Measurements from ENCODE around the gene CCT2. TPM values are rescaled to one million over a fixed set of nuclear protein-coding genes. Genes with fewer than 3 reads are reported as not detected.

CCT2 gene
- total RNA-seq, 1 experiment from 2014 or later: 270 TPM

DNA sequence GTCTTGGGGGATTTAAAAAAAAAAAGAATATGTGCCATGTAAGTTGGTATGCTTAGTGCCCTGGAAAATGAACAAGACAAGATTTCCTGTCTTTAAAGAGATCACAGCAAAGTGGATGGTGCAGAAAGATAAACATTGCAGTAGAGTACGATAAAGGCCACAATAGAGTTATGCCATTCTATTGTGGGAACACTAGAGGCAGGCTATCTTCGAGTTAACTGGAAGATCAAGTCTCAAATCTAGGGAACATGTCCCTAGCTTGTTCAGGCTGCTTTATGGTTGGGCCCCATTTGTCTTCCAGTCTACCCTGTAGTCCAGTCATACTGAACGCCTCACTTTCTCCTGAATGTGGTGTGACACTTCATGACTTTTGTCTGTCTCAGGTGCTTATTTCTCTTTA is 18.7 kb upstream of the CCT2 start:
- Histone ChIP-seq H3K4me3 (ENCODE audit: low read depth in 2 of 2, low read length in 2 of 2) (no peak overlapping the region), H3K36me3 (ENCODE audit: control insufficient read depth, insufficient read depth, low read length) (peaks cover 5% of the 10 kb centered on the region; the same call in 1 of the 2 replicates), H3K9me3 (ENCODE audit: control insufficient read depth, insufficient read depth, low read depth, low read length) (no peaks in the 10 kb centered on the region), H3K27me3 (ENCODE audit: control insufficient read depth, insufficient read depth, low read length) (no peaks in the 10 kb centered on the region), H3K27ac (ENCODE audit: low read length) (no peak overlapping the region), H3K4me1 (ENCODE audit: control insufficient read depth, insufficient read depth, low read length) (no peaks in the 10 kb centered on the region)
- TF ChIP-seq, protein P1, sequence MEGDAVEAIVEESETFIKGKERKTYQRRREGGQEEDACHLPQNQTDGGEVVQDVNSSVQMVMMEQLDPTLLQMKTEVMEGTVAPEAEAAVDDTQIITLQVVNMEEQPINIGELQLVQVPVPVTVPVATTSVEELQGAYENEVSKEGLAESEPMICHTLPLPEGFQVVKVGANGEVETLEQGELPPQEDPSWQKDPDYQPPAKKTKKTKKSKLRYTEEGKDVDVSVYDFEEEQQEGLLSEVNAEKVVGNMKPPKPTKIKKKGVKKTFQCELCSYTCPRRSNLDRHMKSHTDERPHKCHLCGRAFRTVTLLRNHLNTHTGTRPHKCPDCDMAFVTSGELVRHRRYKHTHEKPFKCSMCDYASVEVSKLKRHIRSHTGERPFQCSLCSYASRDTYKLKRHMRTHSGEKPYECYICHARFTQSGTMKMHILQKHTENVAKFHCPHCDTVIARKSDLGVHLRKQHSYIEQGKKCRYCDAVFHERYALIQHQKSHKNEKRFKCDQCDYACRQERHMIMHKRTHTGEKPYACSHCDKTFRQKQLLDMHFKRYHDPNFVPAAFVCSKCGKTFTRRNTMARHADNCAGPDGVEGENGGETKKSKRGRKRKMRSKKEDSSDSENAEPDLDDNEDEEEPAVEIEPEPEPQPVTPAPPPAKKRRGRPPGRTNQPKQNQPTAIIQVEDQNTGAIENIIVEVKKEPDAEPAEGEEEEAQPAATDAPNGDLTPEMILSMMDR (IDR thresholded peaks at IDR 0.05): peak; percentile 34
- TF ChIP-seq, protein P2, sequence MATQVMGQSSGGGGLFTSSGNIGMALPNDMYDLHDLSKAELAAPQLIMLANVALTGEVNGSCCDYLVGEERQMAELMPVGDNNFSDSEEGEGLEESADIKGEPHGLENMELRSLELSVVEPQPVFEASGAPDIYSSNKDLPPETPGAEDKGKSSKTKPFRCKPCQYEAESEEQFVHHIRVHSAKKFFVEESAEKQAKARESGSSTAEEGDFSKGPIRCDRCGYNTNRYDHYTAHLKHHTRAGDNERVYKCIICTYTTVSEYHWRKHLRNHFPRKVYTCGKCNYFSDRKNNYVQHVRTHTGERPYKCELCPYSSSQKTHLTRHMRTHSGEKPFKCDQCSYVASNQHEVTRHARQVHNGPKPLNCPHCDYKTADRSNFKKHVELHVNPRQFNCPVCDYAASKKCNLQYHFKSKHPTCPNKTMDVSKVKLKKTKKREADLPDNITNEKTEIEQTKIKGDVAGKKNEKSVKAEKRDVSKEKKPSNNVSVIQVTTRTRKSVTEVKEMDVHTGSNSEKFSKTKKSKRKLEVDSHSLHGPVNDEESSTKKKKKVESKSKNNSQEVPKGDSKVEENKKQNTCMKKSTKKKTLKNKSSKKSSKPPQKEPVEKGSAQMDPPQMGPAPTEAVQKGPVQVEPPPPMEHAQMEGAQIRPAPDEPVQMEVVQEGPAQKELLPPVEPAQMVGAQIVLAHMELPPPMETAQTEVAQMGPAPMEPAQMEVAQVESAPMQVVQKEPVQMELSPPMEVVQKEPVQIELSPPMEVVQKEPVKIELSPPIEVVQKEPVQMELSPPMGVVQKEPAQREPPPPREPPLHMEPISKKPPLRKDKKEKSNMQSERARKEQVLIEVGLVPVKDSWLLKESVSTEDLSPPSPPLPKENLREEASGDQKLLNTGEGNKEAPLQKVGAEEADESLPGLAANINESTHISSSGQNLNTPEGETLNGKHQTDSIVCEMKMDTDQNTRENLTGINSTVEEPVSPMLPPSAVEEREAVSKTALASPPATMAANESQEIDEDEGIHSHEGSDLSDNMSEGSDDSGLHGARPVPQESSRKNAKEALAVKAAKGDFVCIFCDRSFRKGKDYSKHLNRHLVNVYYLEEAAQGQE (IDR thresholded peaks at IDR 0.05; ENCODE audit: insufficient read depth in 1 of 2, low read depth in 2 of 2, low read length in 1 of 2): no peak
- TF ChIP-seq POLR2AphosphoS5 (IDR thresholded peaks at IDR 0.05; ENCODE audit: low read depth, low read length): no peak
- no peak for TF ChIP-seq TCF7L2 (IDR thresholded peaks at IDR 0.05; ENCODE audit: low read depth, low read length)
- ChIA-PET CTCF (interaction anchor here (0.5 kb wide), 1 partner anchor 68 kb away, joined by 6 read pairs; no protein-coding TSS in a partner anchor), POLR2A (interaction anchor here (0.5 kb wide), 1 partner anchor 209 kb away, joined by 11 read pairs; no protein-coding TSS in a partner anchor)
- in situ Hi-C loops (cut with HindIII; ENCODE audit: low pct_unique_long_range_greater_than_20kb, low sequenced_read_pairs): no loop called here
- ATAC-seq (no peak), DNase-seq (ENCODE audit: low read depth, low spot score) (no peak)
- BruUV-seq (replicated peaks): no TSS peak
- intact Hi-C loops (cut with micrococcal nuclease; ENCODE audit: unreplicated experiment): no loop called here

- TF ChIP-seq, protein P2 (IDR thresholded peaks at IDR 0.05; ENCODE audit: insufficient read depth in 1 of 2, low read depth in 2 of 2, low read length in 1 of 2): no peak
- TF ChIP-seq TCF7L2 (IDR thresholded peaks at IDR 0.05; ENCODE audit: low read depth, low read length): no peak
- TF ChIP-seq POLR2AphosphoS5 (IDR thresholded peaks at IDR 0.05; ENCODE audit: low read depth, low read length): no peak
- TF ChIP-seq, protein P1 (IDR thresholded peaks at IDR 0.05): no peak
- TF ChIP-seq SIN3A (IDR thresholded peaks at IDR 0.05; ENCODE audit: borderline replicate concordance, insufficient read depth, low read depth, low read length): no peak
- DNase-seq (ENCODE audit: low read depth, low spot score) (no peak), ATAC-seq (no peak)
- H3K4me1 ChIP-seq (ENCODE audit: control insufficient read depth, insufficient read depth, low read length): no peaks in the 10 kb centered on the region
- H3K27me3 ChIP-seq (ENCODE audit: control insufficient read depth, insufficient read depth, low read length): no peaks in the 10 kb centered on the region
- CTCF ChIA-PET: interaction anchor here (0.8 to 1.8 kb wide), 2 partner anchors 11 to 99 kb away, joined by 3 to 4 read pairs; partner anchors contain the start of gene FRS2
- in situ Hi-C loops (cut with HindIII; ENCODE audit: low pct_unique_long_range_greater_than_20kb, low sequenced_read_pairs): no loop called here
- no peak overlapping the region for H3K4me3 ChIP-seq (ENCODE audit: low read depth in 2 of 2, low read length in 2 of 2)
- BruUV-seq (replicated peaks): no TSS peak
- H3K9me3 ChIP-seq (ENCODE audit: control insufficient read depth, insufficient read depth, low read depth, low read length): no peaks in the 10 kb centered on the region
- no peak overlapping the region for H3K27ac ChIP-seq (ENCODE audit: low read length)
- intact Hi-C loops (cut with micrococcal nuclease; ENCODE audit: unreplicated experiment): no loop called here
- H3K36me3 ChIP-seq (ENCODE audit: control insufficient read depth, insufficient read depth, low read length): peaks cover 17% of the 10 kb centered on the region
- POLR2A ChIA-PET: no interaction called here
Measured at GRCh38 chr12:69569236-69569635, 16.0 kb upstream of the CCT2 start.
